Trophoblast cell (in vitro differentiated cells and primary cell): ENCODE results near the gene RBM17.
"Not testable (repeated sequence)": the region's sequence is repeated elsewhere in the genome, so short reads cannot be mapped to it uniquely, and the experiment has no call there.

Experiments
- DNase-seq, 2 donors: peaks; one replicate each; pipeline ENCODE4 v3.0.0-alpha.2; 2016
- H2AFZ ChIP-seq: 2 replicates; pipeline ENCODE4 v1.6.1; 2013; ENCODE audit warnings: low read length, moderate library complexity, mild to moderate bottlenecking; ENCODE audit not compliant: insufficient read depth, poor library complexity
- H2AK5ac ChIP-seq: 2 replicates; pipeline ENCODE4 v1.6.1; 2013; ENCODE audit warnings: mild to moderate bottlenecking, low read length
- H2BK120ac ChIP-seq: 2 replicates; pipeline ENCODE4 v1.6.1; 2013; ENCODE audit warnings: low read length, mild to moderate bottlenecking, moderate library complexity; ENCODE audit not compliant: insufficient read depth, poor library complexity
- H2BK12ac ChIP-seq: 2 replicates; pipeline ENCODE4 v1.6.1; 2013; ENCODE audit warnings: mild to moderate bottlenecking, low read length, moderate library complexity
- H2BK5ac ChIP-seq: 2 replicates; pipeline ENCODE4 v1.6.1; 2013; ENCODE audit warnings: low read length, low read depth, moderate library complexity, mild to moderate bottlenecking; ENCODE audit not compliant: poor library complexity
- H3K14ac ChIP-seq: 2 replicates; pipeline ENCODE4 v1.6.1; 2013; ENCODE audit warnings: mild to moderate bottlenecking, low read length
- H3K18ac ChIP-seq: 2 replicates; pipeline ENCODE4 v1.6.1; 2013; ENCODE audit warnings: mild to moderate bottlenecking, low read length
- H3K23ac ChIP-seq: 2 replicates; pipeline ENCODE4 v1.6.1; 2013; ENCODE audit warnings: low read length
- H3K27ac ChIP-seq: 2 replicates; pipeline ENCODE4 v1.5.1; 2013; ENCODE audit warnings: low read depth, mild to moderate bottlenecking, inconsistent platforms, low read length, moderate library complexity
- H3K27me3 ChIP-seq: 2 replicates; pipeline ENCODE4 v1.6.1; 2013; ENCODE audit warnings: inconsistent platforms, mild to moderate bottlenecking, low read length, moderate library complexity; ENCODE audit not compliant: insufficient read depth
- H3K36me3 ChIP-seq, 2 experiments: 1 replicate in 1 of 2; 2 replicates in 1 of 2; pipeline ENCODE4 v1.6.1; 2013; ENCODE audit warnings: low read length in 2 of 2, mild to moderate bottlenecking in 2 of 2, moderate library complexity in 1 of 2; ENCODE audit not compliant: insufficient read depth in 2 of 2, control insufficient read depth in 1 of 2
- H3K4ac ChIP-seq: 2 replicates; pipeline ENCODE4 v1.6.1; 2013; ENCODE audit warnings: low read depth, mild to moderate bottlenecking, low read length, moderate library complexity
- H3K4me1 ChIP-seq, 2 experiments: 1 replicate in 1 of 2; 2 replicates in 1 of 2; pipeline ENCODE4 v1.6.1; 2013; ENCODE audit warnings: low read length in 2 of 2, mild to moderate bottlenecking in 2 of 2, moderate library complexity in 1 of 2; ENCODE audit not compliant: insufficient read depth in 2 of 2, control insufficient read depth in 1 of 2
- H3K4me2 ChIP-seq: 2 replicates; pipeline ENCODE4 v1.6.1; 2013; ENCODE audit warnings: inconsistent platforms, mild to moderate bottlenecking, low read length, moderate library complexity
- H3K4me3 ChIP-seq: 2 replicates; pipeline ENCODE4 v1.5.1; 2013; ENCODE audit warnings: mild to moderate bottlenecking, low read depth, low read length, inconsistent platforms
- H3K79me1 ChIP-seq: one replicate; pipeline ENCODE4 v1.6.1; 2013; ENCODE audit warnings: low read length
- H3K79me2 ChIP-seq: 2 replicates; pipeline ENCODE4 v1.6.1; 2013; ENCODE audit warnings: low read length, mild to moderate bottlenecking; ENCODE audit not compliant: control insufficient read depth, insufficient read depth, poor library complexity
- H3K9ac ChIP-seq: 2 replicates; pipeline ENCODE4 v1.6.1; 2013; ENCODE audit warnings: mild to moderate bottlenecking, low read length
- H3K9me3 ChIP-seq: 2 replicates; pipeline ENCODE4 v1.6.1; 2013; ENCODE audit warnings: low read depth, mild to moderate bottlenecking, control low read depth, inconsistent platforms, low read length; ENCODE audit not compliant: insufficient read depth
- H4K12ac ChIP-seq: 2 replicates; pipeline ENCODE4 v1.6.1; 2013; ENCODE audit warnings: low read depth, mild to moderate bottlenecking, low read length, moderate library complexity
- H4K8ac ChIP-seq: 2 replicates; pipeline ENCODE4 v1.6.1; 2013; ENCODE audit warnings: low read depth, mild to moderate bottlenecking, low read length, moderate library complexity
- H4K91ac ChIP-seq: one replicate; pipeline ENCODE4 v1.6.1; 2013; ENCODE audit warnings: low read depth, mild to moderate bottlenecking, low read length, moderate library complexity
- WGBS: extraction: QIAGEN DNeasy Blood & Tissue Kit; methylation state at CpG from one replicate; pipeline ENCODE4 v1.1.7; 2013; ENCODE audit warnings: missing lambda C conversion rate; ENCODE audit not compliant: insufficient read length, insufficient coverage; ENCODE audit errors: extremely low coverage; 5-methylcytosine and 5-hydroxymethylcytosine counted together

The RBM17 gene

GRCh38 chr10:6064726-6065125 is 24.1 kb upstream of the RBM17 start:
- WGBS, result no CpG with 5 or more reads among the region's 3 CpGs
- H2BK12ac ChIP-seq, H3K27me3 ChIP-seq, H3K14ac ChIP-seq, H3K4ac ChIP-seq, H3K9me3 ChIP-seq, H2BK120ac ChIP-seq, H3K79me2 ChIP-seq, H4K8ac ChIP-seq, H2AK5ac ChIP-seq, H3K9ac ChIP-seq, H3K36me3 ChIP-seq, H3K18ac ChIP-seq, H3K4me2 ChIP-seq, H3K79me1 ChIP-seq, H4K12ac ChIP-seq, H3K23ac ChIP-seq, H2BK5ac ChIP-seq, H3K4me3 ChIP-seq, DNase-seq, H3K27ac ChIP-seq, H4K91ac ChIP-seq, H3K4me1 ChIP-seq, H2AFZ ChIP-seq: not testable (repeated sequence)

GRCh38 chr10:6065406-6065805 is 23.4 kb upstream of the RBM17 start:
- Histone ChIP-seq H3K4ac (no peak overlapping the region), H4K91ac (no peak overlapping the region), H3K9me3 (no peaks in the 10 kb centered on the region), H4K12ac (no peak overlapping the region), H3K9ac (no peak overlapping the region), H2AK5ac (no peak overlapping the region), H3K27me3 (no peaks in the 10 kb centered on the region), H3K18ac (no peak overlapping the region), H4K8ac (no peak overlapping the region), H3K14ac (no peak overlapping the region), H2BK5ac (no peak overlapping the region), H3K27ac (no peak overlapping the region), H3K79me1 (no peaks in the 10 kb centered on the region), H3K4me1 (no peaks in the 10 kb centered on the region), H2AFZ (no peak overlapping the region), H3K79me2 (no peaks in the 10 kb centered on the region), H3K4me3 (no peak overlapping the region), H2BK12ac (no peak overlapping the region), H3K36me3 (no peaks in the 10 kb centered on the region), H3K23ac (no peak overlapping the region), H2BK120ac (no peak overlapping the region), H3K4me2 (no peak overlapping the region)
- WGBS, result no CpG with 5 or more reads among the region's 3 CpGs
- no peak for DNase-seq

GRCh38 chr10:6065835-6066234 is 23.0 kb upstream of the RBM17 start:
- Histone ChIP-seq H3K4me3 (no peak overlapping the region), H4K12ac (no peak overlapping the region), H3K9ac (no peak overlapping the region), H3K36me3 (no peaks in the 10 kb centered on the region), H3K27ac (no peak overlapping the region), H4K8ac (no peak overlapping the region), H3K79me2 (no peaks in the 10 kb centered on the region), H4K91ac (no peak overlapping the region), H2BK5ac (no peak overlapping the region), H2BK12ac (no peak overlapping the region), H2BK120ac (no peak overlapping the region), H3K23ac (no peak overlapping the region), H3K27me3 (no peaks in the 10 kb centered on the region), H3K4me1 (no peaks in the 10 kb centered on the region), H3K79me1 (no peaks in the 10 kb centered on the region), H3K4me2 (no peak overlapping the region), H2AK5ac (no peak overlapping the region), H2AFZ (no peak overlapping the region), H3K18ac (no peak overlapping the region), H3K4ac (no peak overlapping the region), H3K14ac (no peak overlapping the region), H3K9me3 (no peaks in the 10 kb centered on the region)
- no CpG with 5 or more reads among the region's 4 CpGs for WGBS
- no peak for DNase-seq

GRCh38 chr10:6067457-6067856 is 21.4 kb upstream of the RBM17 start:
- H3K9ac ChIP-seq, result no peak overlapping the region
- DNase-seq, result no peak
- no peak overlapping the region for H2BK5ac ChIP-seq
- no peak overlapping the region for H3K4me3 ChIP-seq
- no peaks in the 10 kb centered on the region for H3K9me3 ChIP-seq
- H3K79me1 ChIP-seq, result no peaks in the 10 kb centered on the region
- no peak overlapping the region for H4K91ac ChIP-seq
- no peak overlapping the region for H2AK5ac ChIP-seq
- no peaks in the 10 kb centered on the region for H3K27me3 ChIP-seq
- no peak overlapping the region for H2BK120ac ChIP-seq
- no peak overlapping the region for H3K23ac ChIP-seq
- H3K36me3 ChIP-seq, result no peaks in the 10 kb centered on the region
- H3K14ac ChIP-seq, result no peak overlapping the region
- no peak overlapping the region for H3K18ac ChIP-seq
- H4K12ac ChIP-seq, result no peak overlapping the region
- H3K4me1 ChIP-seq, result no peaks in the 10 kb centered on the region
- no peak overlapping the region for H2BK12ac ChIP-seq
- H3K79me2 ChIP-seq, result no peaks in the 10 kb centered on the region
- WGBS, result 100% methylated on average over 1 of the region's 4 CpGs
- no peak overlapping the region for H2AFZ ChIP-seq
- H3K27ac ChIP-seq, result no peak overlapping the region
- H3K4ac ChIP-seq, result no peak overlapping the region
- H4K8ac ChIP-seq, result no peak overlapping the region
- H3K4me2 ChIP-seq, result no peak overlapping the region
